ENCODE data around the gene UBE2V1. TPM values are rescaled to one million over a fixed set of nuclear protein-coding genes. Genes with fewer than 3 reads are reported as not detected.

Gene UBE2V1
- total and polyA plus RNA-seq, 12 donors, result 57.4 to 242 (median 79.4) TPM

GRCh38 chr20:50048420-50049166 lies 64.4 kb downstream of the UBE2V1 start:
- intact Hi-C loops (cut with DNase I), result no loop called here
- peak overlapping the region in 2 of 5 donors; percentile 84 to 88 for H3K27ac ChIP-seq
- WGBS, 4 donors, result 63 to 74% (median 67%) methylated on average over 13 to 16 of the region's 16 CpGs
- TF ChIP-seq CTCF (IDR thresholded peaks at IDR 0.05) (no peak), POLR2A (IDR thresholded peaks at IDR 0.05) (no peak)
- no peaks in the 10 kb centered on the region for H3K36me3 ChIP-seq (replicated peaks in 1 of 2)
- H3K27me3 ChIP-seq, result no peaks in the 10 kb centered on the region
- H3K4me3 ChIP-seq, result no peak overlapping the region
- H3K9me3 ChIP-seq (replicated peaks in 1 of 3), result no peaks in the 10 kb centered on the region
- DNase-seq, result peak in 1 of 7 donors; percentile 30
- peaks cover 0 to 27% of the 10 kb centered on the region in 2 donors for H3K4me1 ChIP-seq (replicated peaks in 1 of 2)

- Histone ChIP-seq H3K27me3 (no peaks in the 10 kb centered on the region), H3K9me3 (replicated peaks in 1 of 3) (no peaks in the 10 kb centered on the region), H3K4me1 (replicated peaks in 1 of 2) (peaks cover 0 to 27% of the 10 kb centered on the region in 2 donors), H3K36me3 (replicated peaks in 1 of 2) (no peaks in the 10 kb centered on the region), H3K4me3 (no peak overlapping the region), H3K27ac (peak overlapping the region in 1 of 5 donors; percentile 36)
- 55 to 100% (median 62%) methylated on average over 2 to 5 of the region's 5 CpGs for WGBS, 4 donors
- TF ChIP-seq POLR2A (IDR thresholded peaks at IDR 0.05) (no peak), CTCF (IDR thresholded peaks at IDR 0.05) (no peak)
- DNase-seq, result no peak
- intact Hi-C loops (cut with DNase I), result no loop called here
Observed at GRCh38 chr20:50044353-50044960, 68.5 kb downstream of the UBE2V1 start.

- WGBS, 4 donors, result 81 to 87% (median 83%) methylated on average over 10 to 22 of the region's 22 CpGs
- intact Hi-C loops (cut with DNase I), result no loop called here
- no peak for TF ChIP-seq CTCF (IDR thresholded peaks at IDR 0.05)
- TF ChIP-seq POLR2A (IDR thresholded peaks at IDR 0.05), result no peak
Observed at GRCh38 chr20:50043573-50044352, 69.2 kb downstream of the UBE2V1 start.

More at GRCh38 chr20:50043573-50044352, 69.2 kb downstream of the UBE2V1 start:
- no peaks in the 10 kb centered on the region for H3K36me3 ChIP-seq (replicated peaks in 1 of 2)
- H3K27me3 ChIP-seq, result no peaks in the 10 kb centered on the region
- H3K27ac ChIP-seq, result peak overlapping the region in 1 of 5 donors; percentile 36
- DNase-seq, result no peak
- peaks cover 0 to 25% of the 10 kb centered on the region in 2 donors for H3K4me1 ChIP-seq (replicated peaks in 1 of 2)
- H3K4me3 ChIP-seq, result no peak overlapping the region
- no peaks in the 10 kb centered on the region for H3K9me3 ChIP-seq (replicated peaks in 1 of 3)

Data from adrenal gland (tissue), 12 donors.